Measurements from ENCODE around the gene GDF3. TPM values are rescaled to one million over a fixed set of nuclear protein-coding genes. Genes with fewer than 3 reads are reported as not detected.

Gene GDF3
- total RNA-seq, 1 experiment from 2014 or later: not detected

DNA sequence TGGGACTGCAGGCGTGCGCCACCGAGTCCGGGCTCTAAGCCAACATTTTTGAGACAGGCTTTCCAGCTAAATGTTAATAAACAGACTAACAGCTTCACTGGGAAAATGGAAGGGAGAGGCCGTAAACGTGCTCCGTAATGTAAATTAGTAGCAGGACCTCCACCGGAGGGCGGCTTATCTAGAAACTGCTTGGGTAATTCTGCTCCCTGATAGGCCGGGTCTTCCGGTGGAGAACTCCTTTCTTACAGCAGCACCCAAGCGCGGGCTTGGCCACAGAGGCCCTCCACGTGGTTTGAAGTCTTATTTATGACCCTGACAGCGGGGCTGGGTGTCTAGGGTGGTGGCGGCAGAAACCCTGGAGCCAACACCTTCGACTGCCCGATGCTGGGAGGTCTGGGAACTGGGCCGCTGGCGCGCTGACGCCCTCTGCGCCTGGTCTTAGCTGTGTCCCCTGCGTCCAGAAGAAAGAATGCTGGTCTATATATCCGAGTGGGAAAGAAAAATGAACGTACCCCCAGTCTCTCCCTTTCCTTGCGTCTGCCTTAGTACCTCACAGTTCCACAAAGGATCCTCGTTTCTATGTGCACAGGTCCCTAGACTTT lies 17.4 kb upstream of the GDF3 start:
- no peak overlapping the region for H3K27ac ChIP-seq (ENCODE audit: low read length)
- H3K9me2 ChIP-seq (replicated peaks; ENCODE audit: insufficient read depth, low read length): no peaks in the 10 kb centered on the region
- H2AFZ ChIP-seq (ENCODE audit: low read length): no peak overlapping the region
- no peaks in the 10 kb centered on the region for H3K9me3 ChIP-seq (ENCODE audit: low read length)
- no peak overlapping the region for H3K9ac ChIP-seq (ENCODE audit: low read length)
- DNase-seq: no peak
- H3K4me2 ChIP-seq (ENCODE audit: low read depth, low read length, poor library complexity, severe bottlenecking): no peak overlapping the region
- H3K4me3 ChIP-seq (ENCODE audit: low read length): no peak overlapping the region
- no peaks in the 10 kb centered on the region for H3K36me3 ChIP-seq (ENCODE audit: insufficient read depth, low read length)
- no peaks in the 10 kb centered on the region for H3K27me3 ChIP-seq (ENCODE audit: low read length)
- no peaks in the 10 kb centered on the region for H3K79me2 ChIP-seq (ENCODE audit: low read length)
- no peaks in the 10 kb centered on the region for H4K20me1 ChIP-seq (ENCODE audit: insufficient read depth, low read depth, low read length)
- H3K4me1 ChIP-seq (ENCODE audit: low read length): no peaks in the 10 kb centered on the region

DNA sequence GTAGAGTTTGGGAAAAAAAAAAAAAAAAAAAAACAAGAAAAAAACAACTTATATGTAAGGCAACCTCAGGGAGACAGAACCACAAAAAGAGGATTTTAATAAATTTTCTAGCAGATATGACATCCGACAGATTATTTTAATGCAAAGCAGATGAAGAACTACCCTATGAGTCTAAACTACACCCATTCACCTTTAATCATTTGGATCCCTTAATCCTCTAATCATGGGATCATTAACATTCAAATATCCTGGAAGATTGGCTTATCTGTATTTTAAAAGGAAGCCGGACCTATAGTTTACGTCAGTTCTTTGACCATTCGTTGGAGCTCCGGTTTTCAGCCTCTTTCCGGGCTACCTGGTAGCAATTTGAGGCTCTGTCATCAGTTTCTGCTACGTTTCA lies 15.6 kb upstream of the GDF3 start, which contains the start of gene DPPA3:
TSS of gene DPPA3 (plus strand) at position 301 of the 400 bp plus-strand sequence. CDS start 138 bp downstream, outside the sequence.
- no peak within 1 kb of the TSS for H3K27ac ChIP-seq (ENCODE audit: low read length)
- no peak within 1 kb of the TSS for H3K4me2 ChIP-seq (ENCODE audit: low read depth, low read length, poor library complexity, severe bottlenecking)
- no peak for DNase-seq
- no peaks in the 10 kb centered on the region for H3K9me2 ChIP-seq (replicated peaks; ENCODE audit: insufficient read depth, low read length)
- H2AFZ ChIP-seq (ENCODE audit: low read length): no peak within 1 kb of the TSS
- no peak within 1 kb of the TSS for H3K9ac ChIP-seq (ENCODE audit: low read length)
- no peaks in the 10 kb centered on the region for H4K20me1 ChIP-seq (ENCODE audit: insufficient read depth, low read depth, low read length)
- no peaks in the 10 kb centered on the region for H3K79me2 ChIP-seq (ENCODE audit: low read length)
- no peaks in the 10 kb centered on the region for H3K36me3 ChIP-seq (ENCODE audit: insufficient read depth, low read length)
- H3K27me3 ChIP-seq (ENCODE audit: low read length): no peaks in the 10 kb centered on the region
- no peaks in the 10 kb centered on the region for H3K9me3 ChIP-seq (ENCODE audit: low read length)
- H3K4me3 ChIP-seq (ENCODE audit: low read length): no peak within 1 kb of the TSS
- H3K4me1 ChIP-seq (ENCODE audit: low read length): no peaks in the 10 kb centered on the region

GRCh38 chr12:7709969-7710675 lies 14.5 kb upstream of the GDF3 start:
- no peaks in the 10 kb centered on the region for H3K36me3 ChIP-seq (ENCODE audit: insufficient read depth, low read length)
- H2AFZ ChIP-seq (ENCODE audit: low read length): no peak overlapping the region
- H3K9me2 ChIP-seq (replicated peaks; ENCODE audit: insufficient read depth, low read length): no peaks in the 10 kb centered on the region
- no peaks in the 10 kb centered on the region for H3K4me1 ChIP-seq (ENCODE audit: low read length)
- H4K20me1 ChIP-seq (ENCODE audit: insufficient read depth, low read depth, low read length): no peaks in the 10 kb centered on the region
- no peaks in the 10 kb centered on the region for H3K9me3 ChIP-seq (ENCODE audit: low read length)
- no peak overlapping the region for H3K4me3 ChIP-seq (ENCODE audit: low read length)
- no peak overlapping the region for H3K9ac ChIP-seq (ENCODE audit: low read length)
- H3K79me2 ChIP-seq (ENCODE audit: low read length): no peaks in the 10 kb centered on the region
- no peaks in the 10 kb centered on the region for H3K27me3 ChIP-seq (ENCODE audit: low read length)
- H3K27ac ChIP-seq (ENCODE audit: low read length): no peak overlapping the region
- no peak for DNase-seq
- no peak overlapping the region for H3K4me2 ChIP-seq (ENCODE audit: low read depth, low read length, poor library complexity, severe bottlenecking)

DNA sequence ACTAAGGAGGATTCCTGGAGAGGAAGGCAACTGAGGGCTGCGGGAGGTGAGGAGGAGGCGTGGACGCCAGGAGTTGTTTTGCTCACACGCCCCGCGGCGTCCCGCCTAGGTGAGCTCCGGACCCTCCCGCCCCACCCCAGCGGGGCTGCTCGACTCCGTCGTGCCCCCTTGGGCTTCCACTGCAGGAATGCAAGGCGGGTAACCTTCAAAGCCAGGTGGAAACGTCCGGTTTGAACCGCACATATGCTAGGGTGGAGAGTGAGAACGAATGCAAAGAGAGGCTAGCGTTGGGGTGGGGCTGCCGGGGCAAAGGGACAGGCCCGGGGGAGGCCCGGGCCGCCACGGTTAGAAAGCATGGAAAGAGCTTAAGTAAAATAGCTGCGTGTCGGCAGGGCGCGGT lies 10.3 kb upstream of the GDF3 start:
- no peak for DNase-seq
- no peaks in the 10 kb centered on the region for H3K36me3 ChIP-seq (ENCODE audit: insufficient read depth, low read length)
- no peaks in the 10 kb centered on the region for H3K4me1 ChIP-seq (ENCODE audit: low read length)
- no peak overlapping the region for H2AFZ ChIP-seq (ENCODE audit: low read length)
- no peak overlapping the region for H3K9ac ChIP-seq (ENCODE audit: low read length)
- no peaks in the 10 kb centered on the region for H3K9me2 ChIP-seq (replicated peaks; ENCODE audit: insufficient read depth, low read length)
- no peak overlapping the region for H3K27ac ChIP-seq (ENCODE audit: low read length)
- H4K20me1 ChIP-seq (ENCODE audit: insufficient read depth, low read depth, low read length): no peaks in the 10 kb centered on the region
- H3K4me3 ChIP-seq (ENCODE audit: low read length): no peak overlapping the region
- H3K79me2 ChIP-seq (ENCODE audit: low read length): no peaks in the 10 kb centered on the region
- no peak overlapping the region for H3K4me2 ChIP-seq (ENCODE audit: low read depth, low read length, poor library complexity, severe bottlenecking)
- no peaks in the 10 kb centered on the region for H3K27me3 ChIP-seq (ENCODE audit: low read length)
- no peaks in the 10 kb centered on the region for H3K9me3 ChIP-seq (ENCODE audit: low read length)

DNA sequence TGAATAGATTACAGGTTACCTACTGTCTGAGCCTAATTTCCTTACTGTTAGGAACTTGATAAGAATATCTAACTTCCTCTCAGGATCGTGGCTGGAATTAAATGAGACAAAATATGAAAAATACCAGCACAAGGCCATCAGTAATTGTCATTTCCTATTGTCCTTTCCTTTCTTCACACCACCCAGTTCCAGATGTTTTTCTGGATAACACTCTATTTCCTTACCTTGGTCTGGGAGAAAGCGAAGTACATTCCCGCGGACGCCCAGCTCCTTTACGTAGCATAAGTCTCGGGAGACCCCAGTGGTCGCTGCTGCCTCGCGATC lies 376 bp downstream of the GDF3 start:
- DNase-seq: no peak
- H3K27ac ChIP-seq (ENCODE audit: low read length): no peak overlapping the region
- no peaks in the 10 kb centered on the region for H3K36me3 ChIP-seq (ENCODE audit: insufficient read depth, low read length)
- H3K9ac ChIP-seq (ENCODE audit: low read length): no peak overlapping the region
- H4K20me1 ChIP-seq (ENCODE audit: insufficient read depth, low read depth, low read length): no peaks in the 10 kb centered on the region
- no peaks in the 10 kb centered on the region for H3K9me2 ChIP-seq (replicated peaks; ENCODE audit: insufficient read depth, low read length)
- no peaks in the 10 kb centered on the region for H3K9me3 ChIP-seq (ENCODE audit: low read length)
- no peaks in the 10 kb centered on the region for H3K4me1 ChIP-seq (ENCODE audit: low read length)
- H2AFZ ChIP-seq (ENCODE audit: low read length): no peak overlapping the region
- H3K4me2 ChIP-seq (ENCODE audit: low read depth, low read length, poor library complexity, severe bottlenecking): no peak overlapping the region
- no peaks in the 10 kb centered on the region for H3K27me3 ChIP-seq (ENCODE audit: low read length)
- no peak overlapping the region for H3K4me3 ChIP-seq (ENCODE audit: low read length)
- H3K79me2 ChIP-seq (ENCODE audit: low read length): no peaks in the 10 kb centered on the region

GRCh38 chr12:7694556-7695236 lies 879 bp downstream of the GDF3 start:
- no peak for DNase-seq
- Histone ChIP-seq H4K20me1 (ENCODE audit: insufficient read depth, low read depth, low read length) (no peaks in the 10 kb centered on the region), H3K4me3 (ENCODE audit: low read length) (no peak overlapping the region), H3K36me3 (ENCODE audit: insufficient read depth, low read length) (no peaks in the 10 kb centered on the region), H3K4me1 (ENCODE audit: low read length) (no peaks in the 10 kb centered on the region), H2AFZ (ENCODE audit: low read length) (no peak overlapping the region), H3K27ac (ENCODE audit: low read length) (no peak overlapping the region), H3K9me3 (ENCODE audit: low read length) (no peaks in the 10 kb centered on the region), H3K9me2 (replicated peaks; ENCODE audit: insufficient read depth, low read length) (no peaks in the 10 kb centered on the region), H3K79me2 (ENCODE audit: low read length) (no peaks in the 10 kb centered on the region), H3K4me2 (ENCODE audit: low read depth, low read length, poor library complexity, severe bottlenecking) (no peak overlapping the region), H3K27me3 (ENCODE audit: low read length) (no peaks in the 10 kb centered on the region), H3K9ac (ENCODE audit: low read length) (no peak overlapping the region)

DNA sequence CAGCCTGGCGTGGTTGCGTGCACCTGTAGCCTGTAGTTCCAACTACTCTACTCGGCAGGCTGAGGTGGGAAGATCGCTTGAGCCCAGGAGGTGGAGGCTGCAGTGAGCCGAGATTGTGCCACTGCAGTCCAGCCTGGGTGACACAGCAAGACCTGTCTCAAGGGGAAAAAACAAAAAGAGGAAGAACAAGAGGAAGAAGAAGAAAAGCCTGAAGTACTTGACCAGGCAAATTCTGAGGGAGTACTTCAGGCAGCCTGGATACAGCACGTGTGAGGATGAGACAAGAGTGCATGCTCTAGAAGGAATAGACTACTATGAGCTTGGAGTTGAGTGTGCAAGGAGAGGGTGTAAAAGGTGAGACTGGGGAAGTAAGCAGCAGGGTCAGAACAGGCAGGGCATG lies 1.8 kb downstream of the GDF3 start:
- H3K27ac ChIP-seq (ENCODE audit: low read length): no peak overlapping the region
- H4K20me1 ChIP-seq (ENCODE audit: insufficient read depth, low read depth, low read length): no peaks in the 10 kb centered on the region
- H2AFZ ChIP-seq (ENCODE audit: low read length): no peak overlapping the region
- H3K36me3 ChIP-seq (ENCODE audit: insufficient read depth, low read length): no peaks in the 10 kb centered on the region
- H3K4me3 ChIP-seq (ENCODE audit: low read length): no peak overlapping the region
- no peaks in the 10 kb centered on the region for H3K9me2 ChIP-seq (replicated peaks; ENCODE audit: insufficient read depth, low read length)
- DNase-seq: no peak
- H3K4me2 ChIP-seq (ENCODE audit: low read depth, low read length, poor library complexity, severe bottlenecking): no peak overlapping the region
- H3K27me3 ChIP-seq (ENCODE audit: low read length): no peaks in the 10 kb centered on the region
- no peaks in the 10 kb centered on the region for H3K9me3 ChIP-seq (ENCODE audit: low read length)
- no peaks in the 10 kb centered on the region for H3K79me2 ChIP-seq (ENCODE audit: low read length)
- no peak overlapping the region for H3K9ac ChIP-seq (ENCODE audit: low read length)
- no peaks in the 10 kb centered on the region for H3K4me1 ChIP-seq (ENCODE audit: low read length)

DNA sequence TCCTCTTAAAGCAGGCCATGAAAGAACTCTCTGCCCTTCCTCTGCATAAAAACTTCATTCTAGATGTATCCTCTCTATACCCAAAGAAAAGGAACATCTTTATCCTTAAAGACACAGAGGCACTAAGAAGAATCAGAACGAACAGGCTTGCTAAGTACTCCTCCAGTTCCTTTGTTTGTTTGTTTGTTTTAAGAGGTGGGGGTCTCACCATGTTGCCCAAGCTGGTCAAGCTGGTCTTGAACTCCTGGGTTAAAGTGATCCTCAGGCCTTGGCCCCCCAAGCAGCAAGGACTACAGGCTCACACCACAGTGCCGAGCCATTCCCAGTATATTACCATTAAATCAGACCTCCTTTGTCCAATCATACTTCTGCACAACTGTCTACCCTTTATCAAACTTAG lies 14.0 kb downstream of the GDF3 start:
- no peaks in the 10 kb centered on the region for H3K4me1 ChIP-seq (ENCODE audit: low read length)
- no peaks in the 10 kb centered on the region for H4K20me1 ChIP-seq (ENCODE audit: insufficient read depth, low read depth, low read length)
- H3K9me3 ChIP-seq (ENCODE audit: low read length): no peaks in the 10 kb centered on the region
- H3K27me3 ChIP-seq (ENCODE audit: low read length): no peaks in the 10 kb centered on the region
- no peak overlapping the region for H3K4me3 ChIP-seq (ENCODE audit: low read length)
- no peak for DNase-seq
- no peak overlapping the region for H3K4me2 ChIP-seq (ENCODE audit: low read depth, low read length, poor library complexity, severe bottlenecking)
- H3K9me2 ChIP-seq (replicated peaks; ENCODE audit: insufficient read depth, low read length): no peaks in the 10 kb centered on the region
- no peak overlapping the region for H3K9ac ChIP-seq (ENCODE audit: low read length)
- no peaks in the 10 kb centered on the region for H3K36me3 ChIP-seq (ENCODE audit: insufficient read depth, low read length)
- H3K27ac ChIP-seq (ENCODE audit: low read length): no peak overlapping the region
- H3K79me2 ChIP-seq (ENCODE audit: low read length): no peaks in the 10 kb centered on the region
- no peak overlapping the region for H2AFZ ChIP-seq (ENCODE audit: low read length)
